NB4 (cell line): ENCODE measurements around the gene IGFBP5.

Experiments
- CTCF ChIP-seq: IDR thresholded peaks from one replicate; pipeline ENCODE4 v1.5.1; 2012; ENCODE audit warnings: low read depth, low read length
- MYC ChIP-seq: IDR thresholded peaks from 2 replicates; pipeline ENCODE4 v1.6.1; 2011; ENCODE audit warnings: low read depth, low read length
- POLR2A ChIP-seq: IDR thresholded peaks from 2 replicates; pipeline ENCODE4 v1.6.1; 2011; ENCODE audit warnings: mild to moderate bottlenecking; ENCODE audit not compliant: insufficient read length; ENCODE audit errors: extremely low read depth

- no peak for TF ChIP-seq CTCF
- TF ChIP-seq POLR2A = no peak
- no peak for TF ChIP-seq MYC
Observed at GRCh38 chr2:216677439-216678097, 17.8 kb downstream of the IGFBP5 start.
